HepG2 (cell line): Measurements from ENCODE around the gene C9orf50. TPM values are rescaled to one million over a fixed set of nuclear protein-coding genes. Genes with fewer than 3 reads are reported as not detected.

Experiments used
- ETV6 ChIP-seq: sonication (generic); formaldehyde crosslinking; conservative IDR thresholded peaks from 2 replicates; pipeline ENCODE4 v1.4.0; 2020; ENCODE audit warnings: missing genetic modification reagents
- HES4 ChIP-seq: sonication (generic); formaldehyde crosslinking; IDR thresholded peaks from 2 replicates; pipeline ENCODE4 v1.9.0; 2021; ENCODE audit warnings: mild to moderate bottlenecking, missing genetic modification reagents, borderline replicate concordance
- PCBP1 ChIP-seq: fragments of 200-400 bp; formaldehyde crosslinking; IDR thresholded peaks from 2 replicates; pipeline ENCODE4 v1.6.1; 2017; ENCODE audit warnings: mild to moderate bottlenecking, low read depth, low read length, borderline replicate concordance
- THAP9 ChIP-seq: sonication (generic); formaldehyde crosslinking; IDR thresholded peaks from 2 replicates; pipeline ENCODE4; 2020; ENCODE audit warnings: missing genetic modification reagents, mild to moderate bottlenecking, borderline replicate concordance
- THRA ChIP-seq: sonication (generic); formaldehyde crosslinking; IDR thresholded peaks from 2 replicates; pipeline ENCODE4 v1.4.0; 2020; ENCODE audit warnings: missing genetic modification reagents, borderline replicate concordance
- YEATS2 ChIP-seq: sonication (generic); formaldehyde crosslinking; IDR thresholded peaks from 2 replicates; pipeline ENCODE4 v1.4.0; 2020; ENCODE audit warnings: missing genetic modification reagents, borderline replicate concordance
- ZBTB1 ChIP-seq: sonication (generic); formaldehyde crosslinking; IDR thresholded peaks from 2 replicates; pipeline ENCODE4 v1.4.0; 2020; ENCODE audit warnings: missing genetic modification reagents, borderline replicate concordance
- ZNF367 ChIP-seq: sonication (generic); formaldehyde crosslinking; IDR thresholded peaks from 2 replicates; pipeline ENCODE4 v1.4.0; 2020; ENCODE audit warnings: missing genetic modification reagents, borderline replicate concordance
- ZNF780A ChIP-seq: sonication (generic); formaldehyde crosslinking; IDR thresholded peaks from 2 replicates; pipeline ENCODE4 v1.8.0; 2022; ENCODE audit warnings: mild to moderate bottlenecking, missing genetic modification reagents, moderate library complexity
- polyA plus RNA-seq, 8 experiments: library from polyadenylated mRNA; depleted of rRNA in 3 of 8; stranded (reverse) in 7 of 8; unstranded in 1 of 8; fragments of >200 nt; fragmentation: Illumina TruSeq in 4 of 8; extraction: Trizol in 4 of 8; gene quantifications; 2 replicates each; pipeline versions ENCODE4 v1.2.1 to v1.2.3, GENCODE V29; 2011 to 2016; ENCODE audit warnings: low read depth in 4 of 8, missing spikeins in 1 of 8, mixed read lengths in 1 of 8; ENCODE audit not compliant: insufficient read depth in 1 of 8
- total RNA-seq, 5 experiments: library from RNA; depleted of rRNA; stranded (reverse); fragments of >200 nt; fragmentation: Illumina TruSeq; extraction: Trizol; gene quantifications; 2 replicates each; pipeline ENCODE4 v1.2.3, GENCODE V29; 2016; ENCODE audit warnings: low read depth in 1 of 5

The C9orf50 gene
- total and polyA plus RNA-seq, 2 of the 13 experiments (the other 11 are each of a cell fraction or from before 2014, with no cell fraction given), result not detected

GRCh38 chr9:129623331-129623730 lies 2.4 kb upstream of the C9orf50 start (continued):
- TF ChIP-seq THRA (CRISPR knock-in tag), result no peak
- no peak for TF ChIP-seq ZNF780A (CRISPR knock-in tag)
- no peak for TF ChIP-seq THAP9 (CRISPR knock-in tag)
- no peak for TF ChIP-seq ZNF367 (CRISPR knock-in tag)
- no peak for TF ChIP-seq YEATS2 (CRISPR knock-in tag)
- TF ChIP-seq ZBTB1 (CRISPR knock-in tag), result no peak
- TF ChIP-seq HES4 (CRISPR knock-in tag), result no peak
- no peak for TF ChIP-seq ETV6 (CRISPR knock-in tag)
- TF ChIP-seq PCBP1, result no peak
